HPDE6-E6E7 (cell line): ENCODE measurements around the gene TIMP1.
"Not testable (repeated sequence)": the region's sequence is repeated elsewhere in the genome, so short reads cannot be mapped to it uniquely, and the experiment has no call there.

Experiments
- DNase-seq: peaks from one replicate; pipeline ENCODE4 v3.0.0; 2011; ENCODE audit warnings: missing footprints; ENCODE audit errors: extremely low spot score

TIMP1 gene

GRCh38 chrX:47603125-47603524, 20.9 kb downstream of the TIMP1 start:
- DNase-seq = not testable (repeated sequence)

- no peak for DNase-seq
These were observed 22.8 kb downstream of the TIMP1 start for GRCh38 chrX:47605024-47605423.

GRCh38 chrX:47607091-47607490, 24.9 kb downstream of the TIMP1 start:
- no peak for DNase-seq

DNA sequence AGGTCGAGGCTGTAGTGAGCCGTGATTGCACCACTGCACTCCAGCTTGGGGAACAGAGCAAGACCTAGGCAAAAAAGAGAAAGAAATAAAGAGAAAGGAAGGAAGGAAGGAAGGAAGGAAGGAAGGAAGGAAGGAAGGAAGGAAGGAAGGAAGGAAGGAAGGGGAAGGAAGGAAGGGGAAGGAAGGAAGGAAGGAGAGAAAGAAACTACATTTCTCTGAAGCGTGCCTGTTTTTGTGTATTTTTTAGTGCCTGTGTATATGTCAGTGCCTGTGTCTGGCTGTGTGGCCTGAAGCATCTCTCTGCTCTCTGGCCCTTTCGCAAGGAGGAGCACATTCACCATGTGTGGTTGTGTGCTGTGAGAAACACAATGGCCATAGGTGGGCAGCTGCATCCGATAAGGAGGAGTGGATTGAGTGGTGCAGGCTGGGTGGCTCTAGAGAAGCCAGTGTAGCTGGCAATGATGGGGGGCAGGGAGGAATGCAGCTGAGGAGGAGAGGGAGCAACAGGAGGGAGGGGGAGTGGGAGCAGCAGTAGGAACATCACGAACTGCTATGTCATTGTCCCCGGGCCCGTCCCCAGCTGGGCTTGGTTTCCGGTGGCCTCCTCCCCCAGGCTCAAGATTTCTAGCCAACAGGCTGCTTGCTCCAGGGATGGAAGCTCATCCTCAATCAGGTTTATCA, 26.0 kb downstream of the TIMP1 start:
- no peak for DNase-seq

GRCh38 chrX:47610511-47610910, 28.3 kb downstream of the TIMP1 start:
- DNase-seq = no peak

GRCh38 chrX:47611489-47611888, 29.3 kb downstream of the TIMP1 start:
- no peak for DNase-seq

GRCh38 chrX:47611926-47612325, 29.7 kb downstream of the TIMP1 start:
- no peak for DNase-seq

DNA sequence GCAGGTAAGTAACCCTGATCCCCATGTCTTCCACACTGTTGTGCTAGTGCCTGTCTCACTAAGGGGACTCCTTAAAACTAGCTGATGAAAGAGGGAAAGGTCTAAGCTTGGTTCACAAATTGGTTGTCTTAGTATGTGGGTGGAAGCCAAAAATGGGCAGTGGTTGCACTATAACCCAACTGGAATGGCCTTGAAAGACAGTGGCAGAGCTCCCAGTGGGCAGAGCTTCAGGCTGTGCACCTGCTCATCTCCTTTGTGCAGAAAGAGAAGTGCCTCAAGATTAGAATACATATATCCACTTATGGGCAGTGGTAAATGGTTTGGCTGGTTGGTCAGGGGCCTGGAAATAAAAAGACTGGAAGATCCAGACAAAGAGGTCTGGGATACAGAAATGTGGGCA, 30.2 kb downstream of the TIMP1 start:
- DNase-seq = no peak

- no peak for DNase-seq
These were observed 30.8 kb downstream of the TIMP1 start for GRCh38 chrX:47613082-47613481.

DNA sequence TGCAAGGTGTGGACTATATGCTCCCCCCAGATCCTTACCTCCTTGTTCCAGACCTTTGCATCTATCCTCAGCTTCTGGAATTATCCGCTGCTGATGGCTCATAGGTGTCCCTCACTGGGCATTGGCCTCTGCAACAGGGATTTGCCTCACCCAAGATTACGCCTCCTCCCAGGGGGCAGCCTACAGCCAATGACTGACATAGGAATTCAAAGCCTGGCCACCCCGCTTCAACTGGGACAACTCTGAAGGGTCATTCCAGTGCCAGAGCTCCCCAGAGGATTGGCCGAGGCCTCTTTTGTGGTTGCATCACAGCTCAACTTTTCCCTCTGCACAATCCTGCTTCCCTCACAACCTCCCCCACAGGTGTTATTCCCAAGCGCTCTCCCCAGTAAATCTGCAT, 32.4 kb downstream of the TIMP1 start:
- DNase-seq = no peak

DNA sequence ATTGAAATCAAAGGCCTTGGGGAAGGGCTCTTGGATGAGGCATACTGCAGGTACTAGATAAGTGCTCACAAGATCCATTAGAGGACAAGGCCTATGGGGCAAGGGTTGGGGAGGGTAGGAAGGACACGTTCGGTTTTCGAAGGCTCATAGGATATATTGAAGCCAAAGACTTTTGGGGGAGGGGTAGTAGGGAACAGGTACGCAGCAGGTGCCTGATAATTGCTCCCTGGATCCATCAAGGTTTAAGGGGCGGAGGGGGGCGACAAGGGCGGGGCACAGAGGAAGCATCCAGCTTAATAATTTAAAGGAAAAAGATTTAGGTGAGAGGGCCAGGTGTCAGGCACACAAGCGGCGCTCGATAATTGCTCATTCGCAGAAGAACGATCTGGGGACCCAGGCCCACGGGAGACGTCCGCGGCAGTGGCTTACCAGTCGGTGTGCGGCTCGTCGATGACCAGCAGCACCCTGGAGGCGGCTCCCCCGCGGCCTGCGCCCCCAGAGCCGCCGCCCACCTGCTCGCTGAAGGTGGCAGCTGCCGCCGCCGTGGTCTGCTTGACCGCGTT, 36.8 kb downstream of the TIMP1 start:
- DNase-seq = no peak

GRCh38 chrX:47619486-47620302, 37.5 kb downstream of the TIMP1 start, which contains the start of gene SYN1:
SYN1 (minus strand) TSS chrX:47619857; CDS start chrX:47619728, 129 bp downstream.
- DNase-seq = peak; percentile 45

GRCh38 chrX:47620303-47620685, 38.1 kb downstream of the TIMP1 start:
- DNase-seq = no peak

GRCh38 chrX:47621851-47622250, 39.6 kb downstream of the TIMP1 start:
- DNase-seq = no peak

DNA sequence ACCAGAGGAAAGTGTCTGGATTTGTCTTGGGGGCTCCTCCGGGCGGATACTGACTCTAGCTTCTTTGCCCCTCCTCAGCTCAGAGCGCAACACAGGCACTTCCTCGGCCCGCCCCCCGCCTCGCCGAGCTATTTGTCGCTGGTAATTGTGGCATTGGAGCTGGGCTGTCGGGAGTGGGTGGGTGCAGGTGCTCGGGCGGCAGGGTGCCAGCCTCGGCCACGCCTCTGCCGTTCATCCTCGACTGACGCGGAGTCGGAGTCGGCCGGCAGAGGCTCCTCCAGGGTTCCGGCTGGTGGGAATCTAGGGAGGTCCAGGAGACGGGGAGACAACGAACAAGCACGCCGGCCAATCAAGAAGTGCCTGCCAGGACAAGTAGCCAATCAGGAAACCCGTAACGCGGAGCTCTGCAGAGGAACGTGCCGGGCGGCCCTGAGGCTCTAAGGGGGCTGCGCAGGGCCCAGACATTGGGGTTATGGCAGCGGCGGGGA, 41.3 kb downstream of the TIMP1 start:
- DNase-seq = peak; percentile 31

GRCh38 chrX:47625365-47625764, 43.1 kb downstream of the TIMP1 start:
- DNase-seq = no peak

GRCh38 chrX:47628982-47629381, 46.7 kb downstream of the TIMP1 start:
- no peak for DNase-seq

DNA sequence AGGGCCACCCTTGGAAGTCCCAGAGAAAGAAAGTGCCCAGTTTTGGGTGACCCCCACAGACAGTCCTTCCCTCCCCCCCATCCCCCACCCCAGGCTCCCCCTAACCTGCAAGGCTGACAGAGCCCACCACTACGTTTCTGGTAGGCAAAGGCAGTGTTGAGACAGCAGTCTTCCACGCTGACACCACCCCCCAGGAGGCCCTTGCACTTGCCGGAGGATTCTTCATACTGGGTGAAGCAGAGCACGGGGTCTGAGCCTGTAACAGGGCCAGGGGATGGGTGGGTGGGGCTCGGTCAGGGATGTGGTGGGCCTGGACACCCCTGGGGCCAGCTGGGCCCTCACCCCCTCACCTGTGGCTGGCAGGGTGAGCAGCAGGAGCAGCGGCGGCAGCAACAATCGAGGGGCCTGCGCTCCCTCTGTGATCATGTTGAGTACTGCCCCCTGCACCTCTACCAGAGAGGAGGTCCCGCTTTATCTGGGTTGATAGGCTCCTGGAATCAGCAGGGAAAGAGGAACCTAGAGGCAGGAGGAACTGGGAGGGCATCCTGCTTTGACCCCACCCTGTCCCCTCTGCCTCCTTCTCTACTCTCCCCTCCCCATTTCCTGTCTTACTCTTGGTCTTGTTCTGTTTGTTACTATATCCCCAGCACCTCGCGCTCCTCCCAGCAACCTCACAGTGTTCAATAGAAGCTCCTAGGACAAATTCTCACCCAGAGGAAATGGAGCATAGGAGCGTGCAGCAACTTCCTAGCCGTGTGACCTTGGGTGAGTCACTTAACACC, 47.4 kb downstream of the TIMP1 start, which contains the start of gene CFP:
CFP (minus strand) TSS at position 512 of the 782 bp plus-strand sequence; CDS start at position 426, 86 bp downstream.
- DNase-seq = no peak

- no peak for DNase-seq
These were observed 49.4 kb downstream of the TIMP1 start for GRCh38 chrX:47631676-47632075.

DNA sequence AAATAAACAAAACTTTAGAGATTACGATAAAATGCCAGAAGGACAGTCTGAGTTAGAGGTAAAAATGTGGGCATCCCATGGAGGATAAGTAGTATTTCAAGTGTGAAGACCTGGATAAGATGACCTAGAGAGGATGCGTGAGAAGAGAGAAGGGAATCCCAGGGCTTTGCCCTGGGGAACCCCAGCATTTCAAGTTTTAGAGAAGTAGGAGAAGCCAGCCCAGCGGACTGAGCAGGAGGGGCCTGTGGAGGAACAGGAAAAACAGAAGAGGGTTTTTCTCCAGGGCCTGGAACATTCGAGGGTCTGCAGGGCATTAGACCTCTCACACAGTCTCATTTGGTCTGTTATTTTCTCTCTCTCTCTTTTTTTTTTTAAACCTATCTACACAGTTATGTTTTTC, 50.4 kb downstream of the TIMP1 start:
- no peak for DNase-seq

DNA sequence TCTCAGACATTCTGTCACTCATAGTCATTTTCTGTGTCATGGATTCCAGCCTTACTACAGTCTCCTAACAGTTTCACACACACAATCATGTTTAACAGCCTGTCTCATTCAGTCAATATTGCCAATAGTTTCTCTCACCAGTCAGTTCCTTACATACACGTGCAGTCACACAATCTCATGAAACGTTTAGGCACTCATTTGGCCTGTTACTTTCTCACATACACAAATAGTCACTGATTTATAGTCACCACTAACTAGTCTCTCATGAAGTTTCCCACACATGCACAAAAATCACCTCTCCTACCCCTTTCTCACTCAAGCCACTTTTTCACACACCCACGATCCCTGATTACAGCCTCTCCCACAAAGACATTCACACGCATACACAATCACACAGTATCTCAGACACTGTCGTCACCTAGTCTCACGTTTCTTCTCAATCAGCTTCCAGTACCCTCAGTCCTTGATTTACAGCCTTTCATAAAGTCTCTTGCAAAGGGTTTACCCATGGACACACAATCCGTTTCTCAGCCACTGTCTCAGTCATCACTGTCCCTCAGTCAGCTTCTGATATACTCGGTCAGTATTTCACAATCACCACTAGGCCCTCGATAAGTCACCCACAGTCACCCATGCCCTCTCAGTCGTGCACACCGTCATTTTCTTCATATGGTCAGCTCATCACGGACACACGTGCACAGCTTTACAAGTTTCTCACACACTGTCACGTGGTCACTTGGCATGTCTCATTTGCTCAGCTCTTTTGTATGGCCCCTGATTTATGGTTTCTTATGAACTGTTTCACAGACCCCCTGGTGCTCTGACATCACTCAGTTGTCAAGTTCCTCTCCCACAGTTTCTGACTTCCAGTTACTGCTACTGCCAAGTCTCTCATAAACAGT, 51.7 kb downstream of the TIMP1 start:
- no peak for DNase-seq
